OCI-LY1 (cell line): Measurements from ENCODE around the gene IFRD2.

Experiments used
- EZH2 ChIP-seq: fragments of 200-600 bp; sonication (generic), shearing (Covaris generic); IDR thresholded peaks from 2 replicates; pipeline ENCODE4 v1.8.0; 2017; ENCODE audit warnings: borderline replicate concordance, mixed run types, mild to moderate bottlenecking, antibody characterized with exemption, low read length, moderate library complexity, mixed read lengths
- TF ChIP-seq, protein P1 (sequence below): fragments of 200-600 bp; sonication (generic), shearing (Covaris generic); IDR thresholded peaks from 2 replicates; pipeline ENCODE4 v1.5.1; 2017; ENCODE audit warnings: mild to moderate bottlenecking, antibody characterized with exemption, low read length, moderate library complexity, mixed read lengths

GRCh38 chr3:50299929-50300680 is 7.9 kb upstream of the IFRD2 start:
- TF ChIP-seq, protein P1, sequence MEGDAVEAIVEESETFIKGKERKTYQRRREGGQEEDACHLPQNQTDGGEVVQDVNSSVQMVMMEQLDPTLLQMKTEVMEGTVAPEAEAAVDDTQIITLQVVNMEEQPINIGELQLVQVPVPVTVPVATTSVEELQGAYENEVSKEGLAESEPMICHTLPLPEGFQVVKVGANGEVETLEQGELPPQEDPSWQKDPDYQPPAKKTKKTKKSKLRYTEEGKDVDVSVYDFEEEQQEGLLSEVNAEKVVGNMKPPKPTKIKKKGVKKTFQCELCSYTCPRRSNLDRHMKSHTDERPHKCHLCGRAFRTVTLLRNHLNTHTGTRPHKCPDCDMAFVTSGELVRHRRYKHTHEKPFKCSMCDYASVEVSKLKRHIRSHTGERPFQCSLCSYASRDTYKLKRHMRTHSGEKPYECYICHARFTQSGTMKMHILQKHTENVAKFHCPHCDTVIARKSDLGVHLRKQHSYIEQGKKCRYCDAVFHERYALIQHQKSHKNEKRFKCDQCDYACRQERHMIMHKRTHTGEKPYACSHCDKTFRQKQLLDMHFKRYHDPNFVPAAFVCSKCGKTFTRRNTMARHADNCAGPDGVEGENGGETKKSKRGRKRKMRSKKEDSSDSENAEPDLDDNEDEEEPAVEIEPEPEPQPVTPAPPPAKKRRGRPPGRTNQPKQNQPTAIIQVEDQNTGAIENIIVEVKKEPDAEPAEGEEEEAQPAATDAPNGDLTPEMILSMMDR = no peak
- no peak for TF ChIP-seq EZH2
